Measurements from ENCODE around the gene ZSWIM1.
"Not testable (repeated sequence)": the region's sequence is repeated elsewhere in the genome, so short reads cannot be mapped to it uniquely, and the experiment has no call there.

ZSWIM1 gene

GRCh38 chr20:45909817-45910669 is 29.0 kb downstream of the ZSWIM1 start:
- DNase-seq = no peak

GRCh38 chr20:45910670-45911485 is 29.9 kb downstream of the ZSWIM1 start:
- DNase-seq = peak; percentile 97

- DNase-seq = peak; percentile 26
These were observed 30.7 kb downstream of the ZSWIM1 start, which contains the start of gene PLTP for GRCh38 chr20:45911486-45912343. Gene PLTP (minus strand): TSS chr20:45912155. CDS start chr20:45911452, 703 bp downstream.

- DNase-seq = no peak
These were observed 31.3 kb downstream of the ZSWIM1 start for GRCh38 chr20:45912344-45912682.

- DNase-seq = no peak
These were observed 32.1 kb downstream of the ZSWIM1 start for GRCh38 chr20:45913116-45913515.

- DNase-seq = no peak
These were observed 36.7 kb downstream of the ZSWIM1 start for GRCh38 chr20:45917790-45918141.

- no peak for DNase-seq
These were observed 37.2 kb downstream of the ZSWIM1 start for GRCh38 chr20:45918182-45918737.

GRCh38 chr20:45918779-45919537 is 37.9 kb downstream of the ZSWIM1 start:
- no peak for DNase-seq

- DNase-seq = no peak
These were observed 38.7 kb downstream of the ZSWIM1 start for GRCh38 chr20:45919542-45920399.

- DNase-seq = no peak
These were observed 39.7 kb downstream of the ZSWIM1 start for GRCh38 chr20:45920462-45921336.

- no peak for DNase-seq
These were observed 40.5 kb downstream of the ZSWIM1 start for GRCh38 chr20:45921337-45922189.

GRCh38 chr20:45924391-45925261 is 43.6 kb downstream of the ZSWIM1 start:
- no peak for DNase-seq

GRCh38 chr20:45925821-45926506 is 44.9 kb downstream of the ZSWIM1 start:
- no peak for DNase-seq

- no peak for DNase-seq
These were observed 45.7 kb downstream of the ZSWIM1 start for GRCh38 chr20:45926731-45927070.

- no peak for DNase-seq
These were observed 46.2 kb downstream of the ZSWIM1 start for GRCh38 chr20:45927071-45927878.

- DNase-seq = not testable (repeated sequence)
These were observed 50.7 kb downstream of the ZSWIM1 start for GRCh38 chr20:45931680-45932079.

Measured in activated CD4-positive, alpha-beta T cell treated with anti-CD3 and anti-CD28 coated beads, Interleukin-2, Interleukin-6, amounts not matched to agents 100 ng/mL and 50 ng/mL, durations not matched to agents 16 hours and 8 hours (primary cell).